Measurements from ENCODE around the gene HERPUD1.

HERPUD1 gene

GRCh38 chr16:56987692-56988091 lies 55.8 kb downstream of the HERPUD1 start:
- CTCF ChIA-PET, result no interaction called here
- H3K36me3 ChIP-seq (ENCODE audit: control insufficient read depth in 2 of 2, insufficient read depth in 1 of 2, low read length in 2 of 2), result no peaks in the 10 kb centered on the region
- H3K27ac ChIP-seq (ENCODE audit: extremely low read depth, low read depth, low read length), result no peak overlapping the region
- peaks cover 4% of the 10 kb centered on the region; the same call in 1 of the 2 replicates for H3K4me1 ChIP-seq (ENCODE audit: control insufficient read depth, insufficient read depth, low read length)
- POLR2A ChIA-PET, result no interaction called here
- no peak for TF ChIP-seq HOXC10 (CRISPR knock-in tag; IDR thresholded peaks at IDR 0.05)
- TF ChIP-seq ZBTB1 (tag by site-specific recombination; IDR thresholded peaks at IDR 0.05), result no peak
- no peak for TF ChIP-seq PATZ1 (tag by site-specific recombination; IDR thresholded peaks at IDR 0.05)
- no peak; the same call in 1 of the 2 replicates for TF ChIP-seq PRDM1 (tag by site-specific recombination; IDR thresholded peaks at IDR 0.05)
- TF ChIP-seq ZBTB20 (tag by site-specific recombination; IDR thresholded peaks at IDR 0.05), result no peak
- no peak for TF ChIP-seq TSHZ1 (tag by site-specific recombination; IDR thresholded peaks at IDR 0.05; ENCODE audit: borderline replicate concordance)
- no peak for TF ChIP-seq ZNF18 (tag by site-specific recombination; IDR thresholded peaks at IDR 0.05)
- TF ChIP-seq ZXDB (tag by site-specific recombination; IDR thresholded peaks at IDR 0.05), result no peak
- no peak for TF ChIP-seq ZNF513 (tag by site-specific recombination; IDR thresholded peaks at IDR 0.05)
- no peak for TF ChIP-seq ZNF121 (tag by site-specific recombination; IDR thresholded peaks at IDR 0.05)
- no peak for TF ChIP-seq WT1 (tag by site-specific recombination; IDR thresholded peaks at IDR 0.05)
- no peak for TF ChIP-seq ZBTB7A (tag by site-specific recombination; IDR thresholded peaks at IDR 0.05; ENCODE audit: low read depth)
- no peak for TF ChIP-seq IKZF3 (tag by site-specific recombination; IDR thresholded peaks at IDR 0.05)
- no peak for TF ChIP-seq ZNF302 (tag by site-specific recombination; IDR thresholded peaks at IDR 0.05; ENCODE audit: low read depth)
- no peak overlapping the region for H3K4me3 ChIP-seq (ENCODE audit: low read depth, low read length)
- H3K9me3 ChIP-seq (ENCODE audit: control insufficient read depth, insufficient read depth, low read depth, low read length), result no peaks in the 10 kb centered on the region

- peaks cover 4% of the 10 kb centered on the region; the same call in 1 of the 2 replicates for H3K4me1 ChIP-seq (ENCODE audit: control insufficient read depth, insufficient read depth, low read length)
- no peaks in the 10 kb centered on the region for H3K36me3 ChIP-seq (ENCODE audit: control insufficient read depth in 2 of 2, insufficient read depth in 1 of 2, low read length in 2 of 2)
- TF ChIP-seq ZBTB48 (tag by site-specific recombination; IDR thresholded peaks at IDR 0.05) (peak; percentile 88; the same call in 1 of the 2 replicates), ZNF398 (tag by site-specific recombination; IDR thresholded peaks at IDR 0.05) (peak; percentile 66), ZNF112 (tag by site-specific recombination; IDR thresholded peaks at IDR 0.05) (0 out of 2 replicates have a peak, but pooled peaks have one; percentile 24), ZNF555 (tag by site-specific recombination; conservative IDR thresholded peaks at IDR 0.05) (no peak), ZNF366 (tag by site-specific recombination; conservative IDR thresholded peaks at IDR 0.05) (0 out of 2 replicates have a peak, but pooled peaks have one; percentile 41), ZNF585B (tag by site-specific recombination; IDR thresholded peaks at IDR 0.05) (no peak), EGR2 (tag by site-specific recombination; IDR thresholded peaks at IDR 0.05; ENCODE audit: low read depth) (peak; percentile 9; the same call in 1 of the 2 replicates), GLIS2 (tag by site-specific recombination; IDR thresholded peaks at IDR 0.05) (0 out of 2 replicates have a peak, but pooled peaks have one; percentile 13), ZNF785 (tag by site-specific recombination; IDR thresholded peaks at IDR 0.05) (no peak)
- no peak overlapping the region for H3K27ac ChIP-seq (ENCODE audit: extremely low read depth, low read depth, low read length)
- no peak overlapping the region for H3K4me3 ChIP-seq (ENCODE audit: low read depth, low read length)
- POLR2A ChIA-PET, result interaction anchor here (0.9 kb wide), 1 partner anchor 7 kb away, joined by 3 read pairs; no protein-coding TSS in a partner anchor
- no peaks in the 10 kb centered on the region for H3K9me3 ChIP-seq (ENCODE audit: control insufficient read depth, insufficient read depth, low read depth, low read length)
- CTCF ChIA-PET, result interaction anchor here (2.0 kb wide), 1 partner anchor 24 kb away, joined by 11 read pairs; no protein-coding TSS in a partner anchor
Measured at GRCh38 chr16:56988161-56988947, 56.4 kb downstream of the HERPUD1 start.

Measured in HEK293 (cell line).